DND-41 (cell line): ENCODE measurements around the gene PAK3.

Source experiments
- CTCF ChIP-seq: IDR thresholded peaks from 2 replicates; pipeline ENCODE4 v1.5.1; 2012; ENCODE audit warnings: borderline replicate concordance, low read length, moderate library complexity, mild to moderate bottlenecking; ENCODE audit not compliant: poor library complexity, severe bottlenecking; ENCODE audit errors: extremely low read depth
- EZH2 ChIP-seq: IDR thresholded peaks from 3 replicates; pipeline ENCODE4 v1.6.1; 2012; ENCODE audit warnings: borderline replicate concordance, low read depth, mild to moderate bottlenecking, moderate library complexity, low read length, inconsistent platforms; ENCODE audit not compliant: severe bottlenecking

DNA sequence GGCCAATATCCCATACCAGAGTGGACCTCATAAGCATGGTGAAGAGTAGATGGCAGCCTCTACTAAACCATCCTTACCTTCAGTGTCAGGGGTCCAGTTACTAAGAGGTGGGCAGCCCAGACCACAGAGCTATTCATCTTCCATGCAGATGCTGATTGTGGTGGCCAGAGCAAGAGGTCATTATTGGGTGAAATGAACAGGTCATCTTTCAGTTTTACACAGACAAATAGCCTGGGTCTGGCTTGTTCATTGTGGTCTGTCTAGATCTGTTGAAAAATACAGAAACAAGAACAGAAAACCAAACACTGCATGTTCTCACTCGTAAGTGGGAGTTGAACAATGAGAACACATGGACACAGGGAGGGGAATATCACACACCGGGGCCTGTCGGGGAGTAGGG is 71.3 kb downstream of the PAK3 start:
- TF ChIP-seq CTCF = no peak
- TF ChIP-seq EZH2 = no peak
